HG03354 (cell line): ENCODE results near the gene TFDP1.

Source experiments
- ATAC-seq: cut with Tn5 transposase; IDR thresholded peaks from one replicate; pipeline ENCODE4 v1.9.1; 2021; ENCODE audit warnings: mild to moderate bottlenecking; ENCODE audit not compliant: unreplicated experiment, poor library complexity, severe bottlenecking

Gene TFDP1

GRCh38 chr13:113671066-113672001 is 86.8 kb downstream of the TFDP1 start:
- no peak for ATAC-seq

- ATAC-seq: no peak
Observed at GRCh38 chr13:113672002-113672651, 87.6 kb downstream of the TFDP1 start.
